Measurements from ENCODE around the gene OBSCN.

Gene OBSCN

DNA sequence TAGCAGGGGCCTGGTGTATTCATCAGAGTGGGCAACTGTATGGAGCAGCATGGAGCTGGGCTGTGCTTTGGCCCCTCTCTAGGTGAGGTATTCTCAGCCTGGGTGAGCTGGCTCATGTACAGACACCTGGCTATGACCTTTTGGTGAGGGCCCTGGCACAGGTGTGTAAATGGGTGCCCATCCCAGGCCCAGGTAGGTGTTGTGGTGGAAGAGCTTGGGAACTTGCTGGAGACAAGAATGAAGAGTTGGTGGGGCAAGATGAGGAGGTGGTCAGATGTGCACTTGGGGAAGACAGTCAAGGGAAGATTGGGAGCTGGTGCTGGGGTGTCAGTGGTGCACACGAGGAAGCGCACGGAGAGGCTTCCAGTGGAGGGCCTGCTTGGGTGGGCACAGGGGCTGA is 103.2 kb downstream of the OBSCN start:
- DNase-seq = no peak

DNA sequence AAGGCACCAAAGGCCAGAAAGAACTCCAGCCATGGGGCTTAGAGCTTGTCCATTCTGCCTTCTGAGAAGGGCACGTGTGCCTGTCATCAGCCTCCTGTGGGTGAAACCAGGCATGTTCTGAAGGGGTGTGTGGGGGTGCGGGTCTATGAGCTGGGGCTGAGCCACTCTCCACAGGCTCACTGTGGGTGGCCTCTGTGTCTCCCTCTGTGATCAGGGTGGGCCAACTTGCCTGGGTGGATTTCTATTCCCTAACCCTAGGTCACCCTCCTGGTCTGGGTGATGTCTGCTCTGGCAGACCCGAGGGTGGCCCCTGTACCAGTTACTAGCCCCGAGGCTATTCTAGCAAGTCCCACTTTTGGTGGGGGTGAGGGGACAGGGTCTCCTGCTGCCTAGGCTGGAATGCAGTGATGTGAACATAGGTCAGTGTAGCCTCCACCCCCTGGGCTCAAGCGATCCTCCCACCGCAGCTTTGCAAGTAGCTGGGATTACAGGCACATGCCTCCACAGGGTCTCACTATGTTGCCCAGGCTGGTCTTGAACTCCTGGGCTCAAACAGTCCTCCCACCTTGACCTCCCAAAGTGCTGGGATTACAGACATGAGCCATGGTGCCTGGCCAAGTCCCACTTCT is 104.4 kb downstream of the OBSCN start:
- no peak for DNase-seq

DNA sequence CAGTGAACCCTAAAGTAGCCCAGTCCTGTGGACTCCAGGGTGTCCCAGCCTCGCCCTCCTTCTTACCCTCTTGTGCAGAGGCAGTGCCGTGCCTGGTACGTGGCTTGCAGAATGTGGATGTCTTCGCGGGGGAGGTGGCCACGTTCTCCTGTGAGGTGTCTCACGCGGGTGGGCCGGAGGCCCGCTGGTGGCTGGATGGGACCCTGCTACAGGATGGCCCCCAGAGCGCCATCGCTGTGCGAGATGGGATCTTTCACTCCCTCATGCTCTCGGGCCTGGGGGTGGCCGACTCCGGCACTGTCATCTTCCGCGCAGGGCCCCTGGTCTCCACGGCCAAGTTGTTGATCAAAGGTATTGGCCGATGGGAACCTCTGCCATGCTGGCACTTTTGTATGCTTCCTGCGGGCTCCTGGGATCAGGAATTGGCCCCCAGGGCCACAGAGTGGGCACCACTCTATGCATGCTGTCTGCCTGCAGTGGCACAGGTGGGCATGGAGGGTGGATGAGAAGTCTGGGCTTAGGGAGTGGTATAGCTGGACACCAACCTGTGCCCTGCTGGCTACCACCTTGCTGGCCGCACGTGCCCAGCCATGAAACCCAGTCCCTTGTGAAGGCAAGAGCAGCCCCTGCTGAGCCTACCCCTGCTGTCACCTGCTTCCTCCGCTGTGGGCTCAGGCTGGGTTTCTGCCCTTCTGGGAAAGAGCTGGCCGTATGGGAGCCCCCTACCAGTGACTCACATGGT is 105.9 kb downstream of the OBSCN start:
- no peak for DNase-seq

DNA sequence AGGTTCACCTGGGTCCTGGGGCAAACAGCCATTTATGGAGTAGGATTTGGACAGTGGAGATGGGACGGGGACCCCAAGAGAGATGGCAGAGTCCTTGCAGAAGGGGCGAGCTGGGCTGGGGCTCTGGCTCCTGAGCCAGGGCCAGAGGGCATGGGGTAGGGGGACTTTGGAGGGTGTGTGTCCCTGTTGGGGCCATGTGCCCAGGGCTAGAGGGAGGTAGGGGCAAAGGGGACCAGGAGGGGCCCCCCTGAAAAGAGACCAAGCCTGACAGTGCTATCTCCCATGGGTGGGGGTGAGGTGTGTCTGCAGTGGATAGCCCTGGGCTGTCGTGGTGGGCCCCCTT is 106.4 kb downstream of the OBSCN start:
- DNase-seq = no peak

DNA sequence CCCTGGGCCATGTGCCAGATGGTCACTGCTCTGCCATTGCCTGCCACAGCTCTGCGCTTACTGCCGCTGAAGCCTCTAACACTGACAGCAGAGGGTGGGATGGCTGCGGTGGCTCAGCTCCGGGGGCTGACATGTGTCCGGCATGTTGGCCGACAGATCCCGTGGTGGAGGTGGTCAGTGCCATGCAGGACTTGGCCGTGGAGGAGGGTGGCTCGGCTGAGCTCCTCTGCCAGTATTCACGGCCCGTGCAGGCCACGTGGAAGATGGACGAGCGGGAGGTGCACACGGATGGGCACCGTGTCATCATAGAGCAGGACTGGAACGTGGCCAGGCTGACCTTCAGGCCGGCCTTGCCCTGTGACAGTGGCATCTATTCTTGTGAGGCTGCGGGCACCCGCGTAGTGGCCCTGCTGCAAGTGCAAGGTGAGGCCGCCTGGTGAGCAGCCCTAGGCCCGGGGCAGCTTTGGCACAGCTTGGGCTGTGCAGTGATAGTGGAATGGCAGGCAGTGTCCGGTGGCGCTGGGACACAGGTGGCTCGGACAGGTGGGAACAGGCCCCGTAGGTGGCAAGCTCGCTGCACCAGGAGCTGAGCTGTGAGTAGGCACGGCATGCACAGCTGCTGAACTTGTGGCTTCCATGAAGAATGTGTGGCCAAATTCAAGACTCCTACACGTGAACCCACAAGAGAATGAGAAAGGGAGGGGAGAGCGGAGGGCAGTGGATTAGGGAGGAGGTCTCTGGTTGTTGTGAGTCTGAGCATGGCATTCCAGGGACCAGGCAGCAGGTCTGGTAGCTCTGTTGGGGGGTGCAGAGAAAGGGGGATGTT is 107.0 kb downstream of the OBSCN start:
- no peak for DNase-seq

DNA sequence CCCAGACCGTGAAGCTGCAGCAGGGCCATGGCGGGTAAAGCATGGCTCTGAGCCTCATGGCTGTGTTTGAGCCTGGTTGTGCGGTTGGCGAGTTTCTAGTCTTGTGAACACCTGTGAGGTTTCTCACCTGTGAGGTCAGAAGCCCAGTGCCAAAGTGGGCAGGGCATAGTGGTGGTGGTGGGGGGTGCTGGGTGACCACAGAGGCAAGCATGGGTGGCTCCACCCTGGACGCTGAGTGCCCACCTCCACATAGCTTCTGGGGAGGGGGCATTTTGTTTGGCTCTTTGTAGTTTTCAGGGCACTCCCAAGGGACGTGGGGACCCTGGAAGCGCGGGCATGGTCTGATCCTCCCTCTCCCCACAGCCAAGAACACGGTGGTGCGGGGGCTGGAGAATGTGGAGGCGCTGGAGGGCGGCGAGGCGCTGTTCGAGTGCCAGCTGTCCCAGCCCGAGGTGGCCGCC is 107.7 kb downstream of the OBSCN start:
- DNase-seq = no peak

DNA sequence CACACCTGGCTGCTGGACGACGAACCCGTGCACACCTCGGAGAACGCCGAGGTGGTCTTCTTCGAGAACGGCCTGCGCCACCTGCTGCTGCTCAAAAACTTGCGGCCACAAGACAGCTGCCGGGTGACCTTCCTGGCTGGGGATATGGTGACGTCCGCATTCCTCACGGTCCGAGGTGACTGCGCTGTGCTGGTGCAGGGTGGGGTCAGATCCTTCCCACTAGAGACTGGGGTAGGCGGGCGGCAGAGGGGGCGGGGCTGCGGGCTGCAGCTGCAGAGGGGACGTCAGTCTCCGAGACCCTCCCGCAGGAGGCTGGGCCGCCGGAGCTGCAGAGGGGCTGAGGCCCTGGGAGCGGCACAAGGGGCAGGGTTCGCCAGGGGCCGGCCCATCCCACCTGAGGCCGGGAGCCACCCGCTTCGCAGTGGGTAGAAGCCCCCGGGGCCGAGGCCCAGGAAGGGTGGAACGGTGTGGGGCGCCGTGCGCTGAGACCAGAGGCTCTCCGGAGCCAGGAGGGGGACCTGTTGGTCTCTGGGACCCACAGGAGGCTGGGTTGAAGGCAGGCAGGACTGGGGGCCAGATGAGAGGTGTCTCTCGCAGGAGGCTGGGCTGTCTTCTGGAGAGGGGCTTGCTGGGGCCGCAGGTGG is 108.2 kb downstream of the OBSCN start:
- no peak for DNase-seq

DNA sequence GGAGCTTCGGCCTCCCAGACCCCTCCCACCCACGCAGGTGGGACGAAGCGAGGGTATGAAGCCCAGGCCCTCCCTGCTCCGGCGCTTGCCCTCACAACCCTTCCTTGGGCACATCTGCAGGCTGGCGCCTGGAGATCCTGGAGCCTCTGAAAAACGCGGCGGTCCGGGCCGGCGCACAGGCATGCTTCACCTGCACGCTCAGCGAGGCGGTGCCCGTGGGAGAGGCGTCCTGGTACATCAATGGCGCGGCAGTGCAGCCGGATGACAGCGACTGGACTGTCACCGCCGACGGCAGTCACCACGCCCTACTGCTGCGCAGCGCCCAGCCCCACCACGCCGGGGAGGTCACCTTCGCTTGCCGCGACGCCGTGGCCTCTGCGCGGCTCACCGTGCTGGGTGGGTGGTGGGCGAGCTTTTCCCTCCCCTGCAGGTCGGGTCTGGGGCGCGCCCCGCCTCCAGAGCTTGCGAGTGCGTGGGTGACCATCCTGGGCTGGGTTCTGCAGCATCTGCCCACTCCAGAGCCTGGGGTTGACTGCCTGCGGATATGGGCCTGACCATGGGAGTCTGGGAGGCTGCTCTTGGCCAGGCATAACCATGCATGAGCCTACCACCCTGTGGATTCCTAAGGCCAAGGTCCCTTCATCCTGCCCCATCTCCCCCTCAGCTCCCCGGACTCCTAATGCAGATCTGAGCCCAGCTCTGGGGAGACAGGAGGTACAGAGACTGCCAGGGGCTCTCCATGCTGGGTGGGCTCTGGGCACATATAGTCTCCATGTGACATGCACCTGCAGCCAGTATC is 108.9 kb downstream of the OBSCN start:
- DNase-seq = no peak

DNA sequence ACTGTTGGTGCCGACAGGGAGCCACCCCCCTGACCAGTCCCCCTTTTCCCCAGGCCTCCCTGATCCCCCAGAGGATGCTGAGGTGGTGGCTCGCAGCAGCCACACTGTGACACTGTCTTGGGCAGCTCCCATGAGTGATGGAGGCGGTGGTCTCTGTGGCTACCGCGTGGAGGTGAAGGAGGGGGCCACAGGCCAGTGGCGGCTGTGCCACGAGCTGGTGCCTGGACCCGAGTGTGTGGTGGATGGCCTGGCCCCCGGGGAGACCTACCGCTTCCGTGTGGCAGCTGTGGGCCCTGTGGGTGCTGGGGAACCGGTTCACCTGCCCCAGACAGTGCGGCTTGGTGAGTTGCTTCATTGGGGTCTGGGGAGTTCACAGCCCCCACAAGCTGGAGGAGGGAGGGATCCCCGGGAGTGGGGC is 109.6 kb downstream of the OBSCN start:
- DNase-seq = no peak

DNA sequence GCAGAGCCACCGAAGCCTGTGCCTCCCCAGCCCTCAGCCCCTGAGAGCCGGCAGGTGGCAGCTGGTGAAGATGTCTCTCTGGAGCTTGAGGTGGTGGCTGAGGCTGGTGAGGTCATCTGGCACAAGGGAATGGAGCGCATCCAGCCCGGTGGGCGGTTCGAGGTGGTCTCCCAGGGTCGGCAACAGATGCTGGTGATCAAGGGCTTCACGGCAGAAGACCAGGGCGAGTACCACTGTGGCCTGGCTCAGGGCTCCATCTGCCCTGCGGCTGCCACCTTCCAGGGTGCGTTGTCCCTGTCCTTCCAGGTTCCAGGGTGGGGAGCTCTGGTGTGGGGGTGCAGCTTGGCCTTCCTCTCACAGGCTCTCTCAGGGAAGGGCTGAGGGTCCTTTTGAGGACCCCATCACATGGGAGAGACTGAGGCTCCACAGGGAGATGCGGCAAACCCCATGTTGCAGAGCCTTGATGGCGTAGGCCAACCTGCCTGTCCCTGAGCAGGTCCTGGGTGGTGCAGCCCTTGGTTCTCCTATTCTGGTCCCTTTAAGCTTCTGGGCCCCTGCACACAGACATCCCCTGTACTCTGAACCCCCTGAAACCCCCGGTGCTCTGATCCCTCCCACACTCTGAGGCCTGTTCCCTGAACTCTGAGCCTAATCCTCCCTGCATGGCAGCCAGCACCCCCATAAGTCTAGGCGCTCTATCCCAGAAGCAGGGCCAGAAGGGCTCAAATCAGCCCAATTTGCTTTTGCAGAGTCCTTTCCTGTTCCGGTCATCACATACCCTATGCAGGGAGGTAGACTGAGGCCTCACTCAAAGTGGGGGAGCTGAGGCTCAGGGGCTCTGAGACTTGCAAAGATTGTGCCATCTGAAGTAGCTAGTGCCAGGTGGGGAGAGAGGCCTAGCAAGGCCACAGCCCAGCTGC is 110.3 kb downstream of the OBSCN start:
- DNase-seq = no peak

DNA sequence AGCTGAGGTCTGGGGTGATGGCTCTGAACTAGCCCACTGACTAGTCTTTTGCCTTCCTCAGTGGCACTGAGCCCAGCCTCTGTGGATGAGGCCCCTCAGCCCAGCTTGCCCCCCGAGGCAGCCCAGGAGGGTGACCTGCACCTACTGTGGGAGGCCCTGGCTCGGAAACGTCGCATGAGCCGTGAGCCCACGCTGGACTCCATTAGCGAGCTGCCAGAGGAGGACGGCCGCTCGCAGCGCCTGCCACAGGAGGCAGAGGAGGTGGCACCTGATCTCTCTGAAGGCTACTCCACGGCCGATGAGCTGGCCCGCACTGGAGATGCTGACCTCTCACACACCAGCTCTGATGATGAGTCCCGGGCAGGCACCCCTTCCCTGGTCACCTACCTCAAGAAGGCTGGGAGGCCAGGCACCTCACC is 111.0 kb downstream of the OBSCN start:
- no peak for DNase-seq

DNA sequence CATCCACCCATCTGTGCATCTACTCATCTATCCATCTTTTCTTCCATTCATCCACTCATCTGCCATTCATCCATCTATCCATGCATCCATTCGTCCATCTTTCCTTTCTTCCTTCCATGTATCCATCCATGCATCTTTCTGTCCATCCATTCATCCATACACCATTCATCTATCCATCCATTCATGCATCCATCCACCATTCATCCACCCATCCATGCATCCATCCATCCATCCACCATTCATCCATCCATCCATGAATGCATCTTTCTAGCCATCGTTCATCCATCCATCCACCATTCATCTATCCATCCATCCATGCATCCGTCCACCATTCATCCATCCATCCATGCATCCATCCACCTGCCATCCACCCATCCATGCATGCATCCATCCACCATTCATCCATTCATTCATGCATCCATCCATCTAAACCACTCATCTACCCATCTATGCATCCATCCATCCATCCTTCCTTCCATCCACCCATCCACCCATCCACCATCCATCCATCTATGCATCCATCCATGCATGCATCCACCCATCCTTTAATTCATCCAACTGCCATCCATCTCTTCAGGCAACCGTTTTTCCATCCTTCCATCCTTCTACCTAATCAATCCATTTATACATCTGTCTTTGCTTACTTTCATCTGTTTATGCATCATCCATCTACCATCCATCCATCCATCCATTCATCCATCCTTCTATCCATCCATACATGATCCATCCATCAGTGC is 111.7 kb downstream of the OBSCN start:
- DNase-seq = no peak

DNA sequence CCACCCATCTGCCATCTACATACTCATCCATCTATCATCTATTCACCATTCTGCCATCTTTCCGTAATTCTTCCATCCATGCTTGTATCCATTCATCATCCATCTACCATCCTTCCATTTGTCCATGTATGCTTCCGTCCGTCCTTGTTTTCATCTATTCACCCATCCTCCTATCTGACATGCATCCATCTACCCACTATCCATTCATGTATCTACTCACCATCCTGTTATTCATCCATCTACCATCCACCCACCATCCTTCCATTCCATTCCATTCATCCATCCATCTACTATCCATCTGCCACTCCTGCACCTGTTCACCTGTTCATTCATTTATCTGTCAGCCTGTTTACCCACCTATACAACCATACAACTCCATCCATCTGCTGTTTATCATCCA is 112.5 kb downstream of the OBSCN start:
- DNase-seq = no peak

DNA sequence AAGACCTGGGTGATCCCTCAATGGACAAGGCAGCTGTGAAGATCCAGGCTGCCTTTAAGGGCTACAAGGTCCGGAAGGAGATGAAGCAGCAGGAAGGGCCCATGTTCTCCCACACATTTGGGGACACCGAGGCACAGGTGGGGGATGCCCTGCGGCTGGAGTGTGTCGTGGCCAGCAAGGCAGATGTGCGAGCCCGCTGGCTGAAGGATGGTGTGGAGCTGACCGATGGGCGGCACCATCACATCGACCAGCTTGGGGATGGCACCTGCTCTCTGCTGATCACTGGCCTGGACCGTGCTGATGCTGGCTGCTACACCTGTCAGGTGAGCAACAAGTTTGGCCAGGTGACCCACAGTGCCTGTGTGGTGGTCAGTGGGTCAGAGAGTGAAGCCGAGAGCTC is 113.6 kb downstream of the OBSCN start:
- no peak for DNase-seq

DNA sequence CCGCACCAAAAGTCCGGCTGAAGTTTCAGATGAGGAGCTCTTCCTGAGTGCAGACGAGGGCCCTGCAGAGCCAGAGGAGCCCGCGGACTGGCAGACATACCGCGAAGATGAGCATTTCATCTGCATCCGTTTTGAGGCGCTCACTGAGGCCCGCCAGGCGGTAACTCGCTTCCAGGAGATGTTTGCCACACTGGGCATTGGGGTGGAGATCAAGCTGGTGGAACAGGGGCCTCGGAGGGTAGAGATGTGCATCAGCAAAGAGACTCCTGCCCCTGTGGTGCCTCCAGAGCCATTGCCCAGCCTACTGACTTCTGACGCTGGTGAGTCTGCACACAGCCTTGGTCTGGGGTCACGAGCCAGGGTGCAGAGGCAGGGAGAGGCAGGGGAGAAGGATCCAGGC is 114.1 kb downstream of the OBSCN start:
- DNase-seq = no peak

DNA sequence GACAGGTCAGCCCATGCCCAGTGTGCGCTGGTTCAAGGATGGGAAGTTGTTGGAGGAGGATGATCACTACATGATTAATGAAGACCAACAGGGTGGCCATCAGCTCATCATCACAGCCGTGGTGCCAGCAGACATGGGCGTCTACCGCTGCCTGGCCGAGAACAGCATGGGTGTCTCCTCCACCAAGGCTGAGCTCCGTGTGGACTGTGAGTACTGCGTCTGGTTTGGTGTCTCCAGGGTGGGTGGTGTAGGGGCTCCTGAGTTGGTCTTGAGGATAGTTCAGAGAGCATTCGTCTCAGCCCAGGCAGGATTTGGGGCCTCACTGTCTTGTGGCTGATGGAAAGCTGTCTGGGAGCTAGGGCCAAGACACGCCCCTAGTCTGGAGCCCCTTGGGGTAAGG is 115.6 kb downstream of the OBSCN start:
- DNase-seq = no peak

DNA sequence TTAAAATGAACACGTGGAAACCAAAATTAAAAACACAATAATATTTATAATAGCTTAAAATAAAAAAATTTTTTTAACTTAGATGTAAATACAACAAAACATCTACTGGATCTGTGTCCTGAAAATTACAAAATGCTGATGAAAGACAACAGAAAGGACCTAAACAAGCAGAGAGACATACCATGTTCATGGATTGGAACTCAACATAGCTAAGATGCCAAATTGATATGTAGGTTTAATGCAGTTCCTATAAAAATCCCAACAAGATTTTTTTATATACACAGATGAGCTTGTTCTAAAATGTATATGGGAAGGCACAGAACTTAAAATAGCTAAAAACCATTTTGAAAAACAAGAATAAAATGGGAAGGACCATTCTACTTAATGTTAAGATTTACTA is 117.4 kb downstream of the OBSCN start:
- no peak for DNase-seq

DNA sequence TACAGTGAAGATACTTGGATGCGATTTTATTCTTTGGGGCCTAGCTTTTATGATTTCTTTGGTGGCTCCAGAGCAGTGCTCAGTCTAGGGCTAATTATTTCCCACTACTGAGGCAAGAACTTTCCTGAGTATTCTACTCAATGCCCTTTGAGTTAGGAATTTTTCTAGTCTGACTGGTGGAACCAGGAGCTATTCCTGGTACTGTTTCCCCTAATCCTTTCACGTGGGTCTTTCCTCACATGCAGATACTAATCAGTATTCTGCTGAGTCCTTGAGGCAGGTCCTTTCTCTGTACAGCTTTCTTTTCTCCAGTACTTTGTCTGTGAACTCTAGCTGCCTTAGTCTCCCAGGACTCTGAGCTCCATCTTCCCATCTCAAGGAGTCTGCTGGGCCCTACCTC is 122.0 kb downstream of the OBSCN start:
- DNase-seq = no peak

DNA sequence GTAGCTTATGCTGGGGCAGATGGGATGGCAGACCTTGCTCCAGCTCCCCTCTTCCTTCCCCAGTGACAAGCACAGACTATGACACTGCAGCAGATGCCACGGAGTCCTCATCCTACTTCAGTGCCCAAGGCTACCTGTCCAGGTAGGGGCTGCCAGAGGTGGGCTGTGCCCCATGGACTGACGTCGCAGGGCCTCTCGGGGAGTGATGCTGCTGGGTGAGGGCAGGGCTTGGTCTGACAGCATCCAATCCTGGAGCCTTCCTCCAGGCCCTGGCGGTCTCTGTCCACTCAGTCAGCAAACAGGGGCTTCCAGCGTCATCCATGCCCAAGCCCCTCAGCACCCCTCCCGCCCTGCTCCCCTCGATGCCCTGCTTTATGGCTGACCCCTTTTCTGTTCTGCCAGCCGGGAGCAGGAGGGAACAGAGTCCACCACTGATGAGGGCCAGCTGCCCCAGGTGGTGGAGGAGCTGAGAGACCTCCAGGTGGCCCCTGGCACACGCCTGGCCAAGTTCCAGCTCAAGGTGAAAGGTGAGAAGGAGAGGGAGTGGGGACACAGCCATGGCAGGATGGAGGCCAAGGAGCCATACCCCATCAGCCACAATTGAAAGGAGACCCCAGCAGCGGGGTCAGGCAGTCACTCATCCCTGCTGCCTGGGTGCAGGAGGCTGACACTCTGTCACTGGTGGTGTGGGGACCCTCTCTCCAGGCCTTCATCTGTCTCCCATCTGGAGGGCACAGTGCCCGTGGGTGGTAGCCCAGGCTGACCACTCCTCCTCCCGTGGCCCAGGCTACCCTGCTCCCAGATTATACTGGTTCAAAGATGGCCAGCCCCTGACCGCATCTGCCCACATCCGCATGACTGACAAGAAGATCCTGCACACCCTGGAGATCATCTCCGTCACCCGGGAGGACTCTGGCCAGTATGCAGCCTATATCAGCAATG is 125.2 kb downstream of the OBSCN start:
- DNase-seq = no peak

DNA sequence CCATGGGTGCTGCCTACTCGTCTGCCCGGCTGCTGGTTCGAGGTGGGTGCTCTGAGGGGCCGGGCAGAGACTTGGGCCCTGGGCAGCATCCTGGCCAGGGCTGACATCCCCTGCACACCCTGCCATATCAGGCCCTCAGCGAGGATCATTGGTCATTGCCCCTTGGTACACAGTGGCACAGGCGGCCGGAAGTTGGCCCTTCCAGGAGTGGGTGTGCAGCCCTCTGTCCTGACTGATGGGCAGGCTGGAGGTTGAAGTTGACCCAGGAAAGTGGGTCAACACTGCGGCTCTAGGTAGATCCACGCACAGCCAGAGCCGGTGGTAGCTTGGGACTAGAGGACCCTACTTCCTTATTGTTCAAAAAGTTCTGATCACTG is 125.9 kb downstream of the OBSCN start:
- DNase-seq = no peak

Data from hematopoietic multipotent progenitor cell treated with erythropoietin and hydrocortisone succinate and interleukin-3 and kit ligand, for 8 days (in vitro differentiated cells).